ENCODE measurements around the gene NTMT1. TPM values are rescaled to one million over a fixed set of nuclear protein-coding genes. Genes with fewer than 3 reads are reported as not detected.

NTMT1 gene
- total and polyA plus RNA-seq, 5 experiments from 2014 or later = 34.5 to 57.8 (median 40.8) TPM

DNA sequence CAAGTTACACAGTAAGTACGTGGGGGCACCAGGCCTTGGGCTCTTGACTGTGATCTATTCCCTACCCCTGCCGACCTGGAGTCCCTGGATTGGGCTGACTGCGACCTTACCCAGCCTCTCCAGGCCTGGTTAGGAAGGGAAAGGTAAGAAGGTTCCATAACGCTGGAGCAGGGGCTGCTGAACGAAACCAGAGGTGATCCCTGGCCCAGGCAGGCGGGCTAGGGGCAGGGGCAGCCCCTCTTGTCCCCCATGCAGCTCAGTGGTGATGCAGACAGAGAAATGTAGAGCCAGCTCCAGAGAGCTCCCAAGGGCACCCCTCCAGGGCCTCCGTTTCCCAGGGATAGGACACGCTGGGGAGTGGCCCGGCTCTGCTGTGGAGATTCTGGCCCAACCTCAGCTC, 53.6 kb downstream of the NTMT1 start:
- Mint-ChIP-seq H3K27me3 (peaks cover 5 to 40% (median 14%) of the 10 kb centered on the region in 5 donors), H3K4me1 (peaks cover 0 to 2% (median 0%) of the 10 kb centered on the region in 4 donors), H3K9me3 (no peaks in the 10 kb centered on the region), H3K27ac (no peak overlapping the region), H3K4me3 (no peak overlapping the region), H3K36me3 (no peaks in the 10 kb centered on the region)
- ATAC-seq (no peak), DNase-seq (no peak)
- POLR2A ChIA-PET = no interaction called here

DNA sequence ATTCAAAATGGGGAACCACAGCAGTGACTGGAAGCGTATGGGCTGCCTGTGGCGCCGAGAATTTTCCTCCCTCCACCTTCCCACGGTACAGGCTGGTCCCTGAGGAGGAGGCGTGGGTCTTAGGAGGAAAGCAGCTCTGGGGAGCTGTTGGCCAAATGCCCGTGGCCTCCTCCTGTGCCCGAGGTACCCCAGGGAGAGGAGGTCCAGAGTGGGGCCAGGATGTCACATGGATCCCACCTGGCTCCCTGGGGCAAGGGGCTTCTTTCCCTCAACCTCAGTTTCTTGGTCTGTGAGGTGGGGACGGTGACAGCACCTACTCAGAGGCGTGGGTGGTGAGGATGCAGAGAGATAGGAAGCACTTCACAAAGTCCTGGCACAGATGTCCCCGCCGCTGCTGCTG, 56.0 kb downstream of the NTMT1 start:
- POLR2A ChIA-PET = no interaction called here

DNA sequence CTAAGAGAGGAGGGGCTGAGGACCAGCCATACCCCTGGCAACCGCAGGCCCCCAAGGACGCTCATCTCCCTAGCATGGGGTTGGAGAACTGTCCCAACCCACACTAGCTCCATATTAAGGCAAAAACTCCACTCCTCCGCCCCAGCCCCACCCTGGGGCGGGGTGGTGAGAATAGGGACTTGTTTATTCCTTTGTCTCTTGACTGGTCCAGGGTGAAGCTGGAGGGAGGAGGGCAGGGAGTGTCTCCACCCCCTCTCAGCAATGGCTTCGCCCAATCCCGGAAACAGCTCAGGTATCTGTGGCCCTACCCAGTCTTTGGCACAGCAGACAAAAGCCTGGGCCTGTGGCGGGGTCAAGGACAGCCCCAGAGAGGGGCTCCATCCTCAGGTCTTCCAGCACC, 56.4 kb downstream of the NTMT1 start:
- Mint-ChIP-seq H3K4me3 (no peak overlapping the region), H3K27me3 (peaks cover 4 to 32% (median 11%) of the 10 kb centered on the region in 5 donors), H3K27ac (no peak overlapping the region), H3K4me1 (peaks cover 0 to 2% (median 0%) of the 10 kb centered on the region in 4 donors), H3K36me3 (no peaks in the 10 kb centered on the region), H3K9me3 (no peaks in the 10 kb centered on the region)
- ATAC-seq = no peak
- no peak for DNase-seq
- POLR2A ChIA-PET = no interaction called here

More for the DNA sequence above, 56.0 kb downstream of the NTMT1 start:
- no peak overlapping the region for H3K4me3 Mint-ChIP-seq
- no peak overlapping the region for H3K27ac Mint-ChIP-seq
- peaks cover 5 to 34% (median 13%) of the 10 kb centered on the region in 5 donors for H3K27me3 Mint-ChIP-seq
- DNase-seq (no peak), ATAC-seq (no peak)
- H3K4me1 Mint-ChIP-seq = peaks cover 0 to 2% (median 0%) of the 10 kb centered on the region in 4 donors
- H3K9me3 Mint-ChIP-seq = no peaks in the 10 kb centered on the region
- H3K36me3 Mint-ChIP-seq = no peaks in the 10 kb centered on the region

DNA sequence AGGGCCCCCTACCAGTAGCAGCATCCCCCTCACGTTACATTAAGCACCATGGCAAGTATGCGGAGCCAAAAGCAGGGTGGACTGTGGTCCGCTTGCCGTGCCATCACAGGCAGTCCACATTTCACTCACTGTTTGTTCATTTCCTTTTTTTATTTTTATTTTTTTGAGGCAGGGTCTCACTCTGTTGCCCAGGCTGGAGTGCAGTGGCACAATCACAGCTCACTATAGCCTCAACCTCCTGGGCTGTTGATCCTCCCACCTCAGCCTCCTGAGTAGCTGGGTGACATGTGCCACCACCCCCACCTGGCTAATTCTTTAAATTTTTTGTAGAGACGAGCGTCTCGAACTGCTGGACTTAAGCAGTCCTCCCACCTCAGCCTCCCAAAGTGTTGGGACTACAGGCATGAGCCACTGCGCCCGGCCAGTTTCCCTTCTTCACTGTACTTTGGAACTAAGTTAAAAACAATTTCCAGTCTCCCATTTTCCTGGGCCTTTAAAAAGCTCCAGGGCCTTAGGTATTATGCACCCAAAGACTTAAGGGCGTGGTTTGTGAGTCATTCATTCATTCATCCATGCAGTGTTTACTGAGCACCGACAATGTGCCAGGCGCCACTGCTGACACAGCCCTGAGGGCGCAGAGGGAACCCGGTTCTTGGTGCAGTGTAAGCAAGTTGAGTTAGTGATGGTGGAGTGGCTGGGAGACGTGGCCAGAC, 59.4 kb downstream of the NTMT1 start:
- ATAC-seq (no peak), DNase-seq (peak in 1 of 10 donors; percentile 35)
- Mint-ChIP-seq H3K4me3 (no peak overlapping the region), H3K27ac (peak overlapping the region in 2 of 10 donors; percentile 41 to 79), H3K4me1 (peaks cover 0 to 2% (median 0%) of the 10 kb centered on the region in 4 donors), H3K36me3 (no peaks in the 10 kb centered on the region), H3K9me3 (no peaks in the 10 kb centered on the region), H3K27me3 (peaks cover 0 to 15% (median 3%) of the 10 kb centered on the region in 5 donors)
- POLR2A ChIA-PET = no interaction called here

Other genes with a start within 250 kb of the NTMT1 start
- not detected for gene C9orf50, start 5.1 kb upstream of the NTMT1 start, total RNA-seq
- not detected for gene C9orf50, start 5.1 kb upstream of the NTMT1 start, polyA plus RNA-seq
- gene ASB6, start 16.0 kb downstream of the NTMT1 start, total RNA-seq = 10 to 100 TPM; 33.7 to 35.7 TPM
- gene ASB6, start 16.0 kb downstream of the NTMT1 start, polyA plus RNA-seq = 10 to 100 TPM; 14.8 to 29.1 (median 19.8) TPM
- gene PRRX2, start 39.5 kb downstream of the NTMT1 start, total RNA-seq = not detected
- not detected for gene PRRX2, start 39.5 kb downstream of the NTMT1 start, polyA plus RNA-seq
- not detected for gene PTGES, start 126.9 kb downstream of the NTMT1 start, total RNA-seq
- gene PTGES, start 126.9 kb downstream of the NTMT1 start, polyA plus RNA-seq = under 1 TPM in 1 of 3 donors, not detected in 2; 0.16 TPM
- gene TOR1B, start 177.0 kb downstream of the NTMT1 start, total RNA-seq = 10 to 100 TPM; 27.1 to 27.8 TPM
- 10 to 100 TPM; 12.3 to 20.2 (median 13.3) TPM for gene TOR1B, start 177.0 kb downstream of the NTMT1 start, polyA plus RNA-seq
- 10 to 100 TPM; 33.4 to 34.3 TPM for gene TOR1A, start 198.0 kb downstream of the NTMT1 start, total RNA-seq
- 10 to 100 TPM; 42.6 to 55.0 (median 47.1) TPM for gene TOR1A, start 198.0 kb downstream of the NTMT1 start, polyA plus RNA-seq
- 100 to 1,000 TPM in 1 of 2 experiments, 10 to 100 TPM in 1; 98.7 to 104 TPM for gene C9orf78, start 209.1 kb downstream of the NTMT1 start, total RNA-seq
- gene C9orf78, start 209.1 kb downstream of the NTMT1 start, polyA plus RNA-seq = 100 to 1,000 TPM; 191 to 242 (median 222) TPM
- 100 to 1,000 TPM; 117 to 124 TPM for gene USP20, start 209.3 kb downstream of the NTMT1 start, total RNA-seq
- 10 to 100 TPM; 37.1 to 76.4 (median 49.4) TPM for gene USP20, start 209.3 kb downstream of the NTMT1 start, polyA plus RNA-seq

Data from naive thymus-derived CD8-positive, alpha-beta T cell (primary cell).